Left renal cortex interstitium (tissue), 4 donors: Measurements from ENCODE around the gene GAL3ST1. TPM values are rescaled to one million over a fixed set of nuclear protein-coding genes. Genes with fewer than 3 reads are reported as not detected.
"Not testable (repeated sequence)": the region's sequence is repeated elsewhere in the genome, so short reads cannot be mapped to it uniquely, and the experiment has no call there.

Experiments used
- DNase-seq, 4 donors: peaks; one replicate each; pipeline ENCODE4 v3.0.0-alpha.2; 2013; ENCODE audit warnings: low read depth in 4 of 4, low spot score in 2 of 4, missing footprints in 1 of 4
- polyA plus RNA-seq, 4 donors: library from polyadenylated mRNA; unstranded; fragments of 120-200 nt; gene quantifications; one replicate each; pipeline ENCODE4 v1.2.1, GENCODE V29; 2013; ENCODE audit not compliant: insufficient read length in 4 of 4

The GAL3ST1 gene
- polyA plus RNA-seq, 4 donors = 24.9 to 41.0 (median 35.6) TPM

DNA sequence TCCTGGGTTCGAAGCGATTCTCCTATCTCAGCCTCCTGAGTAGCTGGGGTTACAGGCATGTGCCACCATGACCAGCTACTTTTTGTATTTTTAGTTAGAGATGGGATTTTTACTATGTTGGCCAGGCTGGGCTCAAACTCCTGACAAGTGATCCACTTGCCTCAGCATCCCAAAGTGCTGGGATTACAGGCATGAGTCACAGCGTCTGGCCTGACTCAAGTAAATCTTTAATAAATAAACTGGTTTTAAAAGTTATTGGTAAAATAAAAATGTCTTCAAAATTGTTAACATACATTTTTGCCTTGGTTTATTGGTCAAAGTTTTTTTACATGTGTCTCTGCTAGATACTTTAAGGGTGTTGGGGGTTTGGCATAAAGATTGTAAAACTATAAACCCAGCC lies 24.5 kb upstream of the GAL3ST1 start:
- DNase-seq = no peak

- no peak for DNase-seq
Measured at GRCh38 chr22:30596886-30597285, 22.4 kb upstream of the GAL3ST1 start.

- no peak for DNase-seq
Measured at GRCh38 chr22:30596199-30596598, 21.7 kb upstream of the GAL3ST1 start.

DNA sequence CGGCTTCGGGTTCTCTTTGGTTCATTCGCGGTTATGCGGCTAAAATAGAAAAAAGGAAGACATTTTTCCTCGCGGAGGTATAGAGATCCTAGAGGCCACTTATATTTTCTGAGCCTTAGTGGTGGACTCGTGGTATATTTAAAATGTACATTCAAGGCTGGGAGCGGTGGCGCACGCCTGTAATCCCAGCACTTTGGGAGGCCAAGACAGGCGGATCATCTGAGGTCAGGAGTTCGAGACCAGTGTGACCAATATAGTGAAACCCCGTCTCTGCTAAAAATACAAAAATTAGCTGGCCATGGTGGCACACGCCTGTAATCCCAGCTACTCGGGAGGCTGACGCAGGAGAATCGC lies 17.9 kb upstream of the GAL3ST1 start:
- not testable (repeated sequence) for DNase-seq

DNA sequence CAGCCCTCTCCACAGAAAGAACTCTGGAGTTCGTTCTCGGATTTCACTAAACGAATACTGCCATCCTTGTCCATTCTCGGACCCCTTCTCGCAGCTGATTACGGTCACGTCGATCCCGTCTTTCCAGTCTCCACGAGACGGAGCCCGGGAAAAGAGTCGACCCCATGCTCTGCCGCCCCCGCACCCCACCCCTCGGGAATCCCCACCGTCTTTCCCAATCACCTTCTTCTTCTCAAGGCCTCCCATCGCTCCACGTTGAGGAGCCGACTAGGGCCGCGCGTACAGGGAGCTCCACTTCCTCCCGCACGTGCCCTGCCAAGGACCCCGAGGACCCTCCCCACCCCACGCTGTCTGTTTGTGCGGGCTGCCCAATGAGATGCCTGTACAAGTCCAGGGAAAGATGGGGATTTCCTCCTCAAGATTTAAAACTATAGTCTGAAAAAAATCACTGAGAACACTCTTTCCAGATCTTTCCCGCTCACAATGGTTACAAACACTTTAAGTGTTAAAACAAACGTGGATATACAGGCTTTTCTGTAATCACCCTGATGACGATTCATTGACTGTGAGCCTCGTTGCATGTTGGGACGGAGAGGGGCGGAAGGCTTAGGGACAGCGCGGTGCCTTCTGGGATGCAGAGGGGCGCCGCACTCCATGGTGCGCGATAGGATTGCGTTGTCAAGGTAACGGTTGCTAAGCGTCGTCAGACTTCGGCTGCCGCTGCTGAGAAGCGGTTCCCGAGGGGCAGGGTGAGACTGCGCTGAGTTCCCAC lies 17.3 kb upstream of the GAL3ST1 start, which contains the start of gene PES1:
Gene PES1, minus strand, starts transcription at position 323 of the 772 bp plus-strand sequence. Its CDS starts 77 bp downstream, at position 246.
- peak; percentile 98 to 99 (median 98) for DNase-seq

GRCh38 chr22:30591191-30591587 lies 16.7 kb upstream of the GAL3ST1 start:
- no peak for DNase-seq

- DNase-seq = no peak
Measured at GRCh38 chr22:30586414-30586813, 11.9 kb upstream of the GAL3ST1 start.

DNA sequence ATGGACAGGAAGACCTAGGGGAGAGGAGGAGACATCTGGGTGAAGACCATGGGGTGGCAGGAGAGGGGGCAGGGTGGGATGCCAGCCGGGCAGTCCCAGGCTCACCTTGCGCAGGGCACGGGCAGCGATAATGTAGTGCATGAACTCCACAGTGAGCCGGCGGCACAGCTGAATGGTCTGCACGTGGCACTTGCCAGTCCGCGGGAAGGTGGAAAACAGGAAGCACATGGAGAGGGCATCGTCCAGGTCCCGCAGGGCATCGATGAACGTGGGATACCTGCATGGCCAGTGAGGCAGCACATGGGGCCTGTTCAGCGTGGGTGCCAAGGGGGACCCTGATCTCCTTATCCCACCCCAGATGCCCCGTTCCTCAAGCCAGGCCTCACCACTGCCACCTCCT lies 10.0 kb upstream of the GAL3ST1 start:
- no peak for DNase-seq

GRCh38 chr22:30582788-30583545 lies 8.5 kb upstream of the GAL3ST1 start:
- no peak for DNase-seq

- no peak for DNase-seq
Measured at GRCh38 chr22:30582051-30582450, 7.6 kb upstream of the GAL3ST1 start.

DNA sequence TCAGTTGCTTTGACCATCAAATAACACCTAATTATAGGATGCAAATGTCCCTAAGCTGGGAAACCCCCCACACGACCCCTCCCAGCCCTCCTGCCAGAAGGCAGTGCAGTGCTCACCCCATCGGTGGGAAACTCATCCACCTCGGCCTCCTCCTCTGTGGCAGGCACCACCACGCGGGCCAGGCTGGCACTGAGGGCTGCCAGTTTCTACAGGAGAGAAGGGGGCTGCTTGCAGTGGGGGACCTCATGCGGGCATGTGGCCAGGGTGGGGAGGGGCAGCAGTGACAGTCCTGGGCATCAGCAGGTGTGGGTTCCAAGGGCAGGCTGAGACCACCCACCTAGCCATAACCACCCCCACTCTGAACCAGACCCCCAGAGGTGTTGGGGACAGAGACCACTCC lies 6.4 kb upstream of the GAL3ST1 start:
- no peak for DNase-seq

DNA sequence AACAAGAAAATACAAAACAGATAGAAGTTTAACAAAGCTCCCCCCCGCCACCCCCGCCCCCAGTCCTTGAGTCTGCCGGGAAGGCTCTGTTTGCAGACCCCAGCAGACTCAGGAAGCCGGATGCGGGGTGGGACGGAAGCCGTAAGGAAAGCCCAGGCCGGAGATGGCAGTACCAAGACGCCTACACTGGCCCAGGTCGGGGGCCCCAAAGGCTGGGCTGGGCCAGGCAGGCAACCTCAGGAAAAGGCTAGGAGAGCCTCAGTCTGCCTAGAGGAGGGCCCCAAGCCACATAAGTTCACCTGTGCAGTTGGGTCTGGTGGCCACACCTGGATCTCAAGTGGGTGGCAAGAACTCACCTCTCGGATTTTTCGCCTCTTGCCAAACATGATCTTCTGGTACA lies 4.0 kb upstream of the GAL3ST1 start:
- DNase-seq = no peak

- no peak for DNase-seq
Measured at GRCh38 chr22:30575859-30576258, 1.4 kb upstream of the GAL3ST1 start.

- DNase-seq = no peak
Measured at GRCh38 chr22:30574997-30575671, 669 bp upstream of the GAL3ST1 start.

GRCh38 chr22:30573594-30574094 lies 821 bp downstream of the GAL3ST1 start:
- DNase-seq = no peak

- no peak for DNase-seq
Measured at GRCh38 chr22:30572840-30573593, 1.4 kb downstream of the GAL3ST1 start.

DNA sequence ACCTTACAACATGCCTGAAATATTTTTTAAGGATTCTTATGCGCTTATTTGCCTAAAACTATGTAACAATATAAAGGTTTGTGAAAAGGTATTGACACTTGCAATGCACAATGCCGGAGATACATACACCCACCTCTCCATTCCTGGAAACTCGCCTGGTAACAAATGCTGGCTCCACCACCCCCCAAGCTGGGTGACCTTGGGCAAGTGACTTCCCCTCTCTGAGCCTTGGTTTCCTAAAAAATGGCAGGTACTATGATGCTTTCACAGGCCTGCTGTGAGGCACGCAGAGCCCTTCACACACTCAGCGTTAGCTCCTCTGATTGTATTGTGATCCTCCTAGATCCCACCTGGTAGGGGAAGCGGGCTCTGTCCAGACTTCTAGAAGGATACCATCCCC lies 2.3 kb downstream of the GAL3ST1 start:
- DNase-seq = no peak

- DNase-seq = no peak
Measured at GRCh38 chr22:30569674-30570202, 4.7 kb downstream of the GAL3ST1 start.

DNA sequence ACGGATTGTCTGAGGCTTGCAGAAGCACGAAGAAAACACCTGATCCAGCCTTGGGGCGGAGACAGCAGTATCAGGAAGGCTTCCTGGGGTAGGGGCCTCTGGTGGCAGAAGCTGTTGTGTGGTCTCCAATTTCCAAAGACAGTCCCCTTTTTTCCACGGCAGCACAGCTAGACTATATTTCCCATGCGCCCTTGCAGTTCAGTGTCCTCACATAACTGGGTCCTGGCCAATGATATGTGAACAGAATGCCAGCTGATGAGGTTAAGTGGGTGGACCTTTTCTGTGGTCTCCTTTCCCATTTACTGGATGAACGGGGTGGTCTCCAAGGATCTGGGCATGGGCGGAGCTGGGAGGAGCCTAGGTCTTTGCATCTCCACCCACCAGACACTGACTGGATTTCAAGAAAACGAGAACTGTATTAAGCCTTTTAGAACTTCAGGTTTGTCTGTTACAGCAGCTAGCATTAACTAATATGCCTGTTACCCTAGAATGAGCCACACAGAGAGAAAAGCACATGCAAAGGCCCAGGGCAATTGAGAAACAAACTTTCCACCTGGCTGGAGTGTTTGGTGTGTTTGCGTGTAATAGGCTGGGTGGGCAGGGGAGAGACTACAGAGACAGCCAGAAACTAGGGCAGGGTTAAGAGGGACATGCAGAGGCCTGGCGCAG lies 6.2 kb downstream of the GAL3ST1 start:
- DNase-seq = no peak

DNA sequence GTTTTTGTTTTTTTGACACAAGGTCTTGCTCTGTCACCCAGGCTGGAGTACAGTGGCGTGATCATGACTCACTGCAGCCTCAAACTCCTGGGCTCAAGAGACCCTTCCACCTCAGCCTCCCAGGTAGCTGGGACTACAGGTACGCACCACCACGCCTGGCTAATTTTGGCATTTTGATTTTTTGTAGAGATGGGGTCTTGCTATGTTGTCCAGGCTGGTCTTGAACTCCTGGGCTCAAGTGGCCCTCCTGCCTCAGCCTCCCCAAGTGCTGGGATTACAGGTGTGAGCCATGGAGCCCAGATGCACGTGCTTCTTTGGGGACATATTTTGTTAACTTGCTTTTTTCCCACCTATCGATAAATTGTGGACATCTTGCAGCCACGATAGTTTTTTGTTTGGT lies 7.2 kb downstream of the GAL3ST1 start:
- not testable (repeated sequence) for DNase-seq
